GM18505 (cell line): ENCODE measurements around the gene NBPF6.
"Not testable (repeated sequence)": the region's sequence is repeated elsewhere in the genome, so short reads cannot be mapped to it uniquely, and the experiment has no call there.

Experiments
- ATAC-seq: cut with Tn5 transposase; IDR thresholded peaks from one replicate; pipeline ENCODE4 v1.9.1; 2021; ENCODE audit not compliant: unreplicated experiment
- POLR2A ChIP-seq: IDR thresholded peaks from 4 replicates; pipeline ENCODE4 v1.6.1; 2011; ENCODE audit warnings: borderline replicate concordance; ENCODE audit not compliant: insufficient read depth, insufficient read length; ENCODE audit errors: extremely low read depth

Gene NBPF6

GRCh38 chr1:108478429-108479015, 28.4 kb downstream of the NBPF6 start:
- TF ChIP-seq POLR2A = no peak
- ATAC-seq = no peak

DNA sequence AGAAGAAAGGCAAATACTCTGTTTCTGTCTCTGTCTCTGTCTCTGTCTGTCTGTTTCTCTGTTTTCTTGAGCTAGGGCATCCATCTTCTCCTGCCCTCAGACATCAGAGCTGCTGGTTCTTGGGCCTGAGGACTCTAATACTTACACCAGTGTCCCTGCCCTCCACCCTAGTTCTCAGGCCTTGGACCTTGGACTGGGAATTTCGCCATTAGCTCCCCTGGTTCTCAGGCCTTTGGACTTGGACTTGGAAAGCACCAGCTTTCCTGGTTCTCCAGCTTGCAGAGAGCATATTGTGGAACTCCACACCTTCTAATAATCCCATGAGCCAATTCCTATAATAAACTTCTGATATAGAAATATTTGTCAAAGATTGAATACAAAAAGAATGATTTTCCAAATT, 32.6 kb downstream of the NBPF6 start:
- ATAC-seq = no peak
- no peak for TF ChIP-seq POLR2A

DNA sequence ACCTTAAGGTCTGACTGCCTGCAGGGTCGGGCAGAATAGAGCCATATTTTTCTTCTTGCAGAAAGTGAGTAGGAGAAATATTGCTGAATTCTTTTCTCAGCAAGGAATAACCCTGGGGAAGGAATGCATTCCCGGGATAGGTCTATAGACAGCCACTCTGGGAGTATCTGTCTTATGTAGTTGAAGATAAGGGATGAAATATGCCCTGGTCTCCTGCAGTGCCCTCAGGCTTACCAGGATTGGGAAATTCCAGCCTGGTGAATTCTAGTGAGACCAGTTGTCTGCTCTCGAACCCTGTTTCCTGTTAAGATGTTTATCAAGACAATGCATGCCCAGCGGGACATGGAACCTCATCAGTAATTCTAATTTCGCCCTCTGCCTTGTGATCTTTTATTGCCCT, 35.8 kb downstream of the NBPF6 start:
- not testable (repeated sequence) for ATAC-seq

DNA sequence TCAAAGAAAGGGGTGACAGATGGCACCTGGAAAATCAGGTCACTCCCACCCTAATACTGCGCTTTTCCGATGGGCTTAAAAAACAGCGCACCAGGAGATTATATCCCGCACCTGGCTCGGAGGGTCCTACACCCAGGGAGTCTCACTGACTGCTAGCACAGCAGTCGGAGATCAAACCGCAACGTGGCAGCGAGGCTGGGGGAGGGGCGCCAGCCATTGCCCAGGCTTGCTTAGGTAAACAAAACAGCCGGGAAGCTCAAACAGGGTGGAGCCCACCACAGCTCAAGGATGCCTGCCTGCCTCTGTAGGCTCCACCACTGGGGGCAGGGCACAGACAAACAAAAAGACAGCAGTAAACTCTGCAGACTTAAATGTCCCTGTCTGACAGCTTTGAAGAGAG, 36.6 kb downstream of the NBPF6 start:
- not testable (repeated sequence) for ATAC-seq

- ATAC-seq = not testable (repeated sequence)
These were observed 44.9 kb downstream of the NBPF6 start for GRCh38 chr1:108495008-108495407.

- not testable (repeated sequence) for ATAC-seq
These were observed 46.7 kb downstream of the NBPF6 start for GRCh38 chr1:108496856-108497255.

GRCh38 chr1:108502138-108502537, 52.0 kb downstream of the NBPF6 start:
- ATAC-seq = no peak

GRCh38 chr1:108502624-108503023, 52.5 kb downstream of the NBPF6 start:
- ATAC-seq = no peak

More at GRCh38 chr1:108502138-108502537, 52.0 kb downstream of the NBPF6 start:
- TF ChIP-seq POLR2A = no peak

DNA sequence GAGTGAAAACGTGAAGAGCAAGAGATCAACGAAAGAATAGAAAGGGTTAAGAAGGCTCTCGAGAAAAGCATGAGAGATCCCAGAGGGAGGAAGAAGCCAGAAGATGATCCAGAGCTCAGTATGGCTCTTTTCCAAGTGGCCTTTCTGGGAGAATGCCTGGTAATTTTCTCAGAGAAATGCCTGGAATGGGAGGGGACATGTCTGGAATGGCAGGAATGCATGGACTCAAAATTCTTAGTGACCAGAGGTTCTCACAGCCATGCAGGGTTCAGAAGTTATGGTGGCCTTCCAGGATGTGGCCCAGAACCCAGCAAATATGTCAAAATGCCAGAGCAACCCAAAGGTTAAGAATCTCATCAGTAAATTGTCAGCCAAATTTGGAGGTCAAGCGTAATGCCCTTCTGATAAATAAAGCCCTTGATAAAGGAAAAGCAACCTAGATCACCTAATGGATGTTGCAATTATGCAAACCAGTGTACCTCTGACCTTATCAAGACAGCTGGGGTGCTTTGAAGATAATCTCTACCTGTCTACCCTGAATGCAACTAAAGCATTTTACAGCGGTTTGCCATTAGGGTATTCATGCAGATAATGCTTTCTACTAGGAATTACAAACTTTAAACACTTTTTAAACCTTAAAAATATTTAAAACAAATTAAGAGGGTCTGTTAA, 53.1 kb downstream of the NBPF6 start:
- TF ChIP-seq POLR2A = no peak
- no peak for ATAC-seq

More at GRCh38 chr1:108502624-108503023, 52.5 kb downstream of the NBPF6 start:
- TF ChIP-seq POLR2A = no peak

DNA sequence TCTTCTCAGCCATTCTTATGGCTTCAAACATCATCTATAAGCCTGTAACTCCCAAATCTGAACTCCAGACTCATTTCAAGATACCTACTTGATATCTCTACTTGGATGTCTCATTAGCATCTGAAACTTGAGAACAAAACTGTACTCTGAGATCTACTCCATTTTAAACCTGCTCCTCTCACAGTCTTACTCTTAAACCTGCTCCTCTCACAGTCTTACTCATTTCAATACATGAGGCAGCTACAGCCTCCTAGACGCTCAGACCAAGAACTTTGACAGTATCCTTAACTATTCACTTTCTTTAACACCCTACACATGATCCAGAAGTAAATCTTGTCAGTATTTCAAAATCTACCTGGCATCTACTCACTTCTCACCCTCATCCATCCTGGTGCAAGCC, 54.3 kb downstream of the NBPF6 start:
- no peak for TF ChIP-seq POLR2A
- ATAC-seq = no peak

DNA sequence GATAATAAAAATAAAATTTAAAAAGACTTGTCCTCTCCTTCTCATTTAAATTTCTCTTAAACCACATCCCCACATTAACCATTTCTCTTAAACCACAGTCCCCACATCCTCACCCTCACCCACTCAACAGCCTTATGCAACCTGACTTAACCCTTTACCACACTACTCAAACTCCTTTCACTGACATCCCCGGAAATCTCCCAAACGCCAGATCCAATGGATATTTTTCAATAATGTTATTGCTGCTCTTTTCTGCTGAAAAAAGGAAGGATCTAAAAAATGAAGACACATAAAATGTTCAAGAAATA, 55.6 kb downstream of the NBPF6 start:
- TF ChIP-seq POLR2A = no peak
- no peak for ATAC-seq

GRCh38 chr1:108511764-108512163, 61.6 kb downstream of the NBPF6 start:
- no peak for TF ChIP-seq POLR2A
- no peak for ATAC-seq

DNA sequence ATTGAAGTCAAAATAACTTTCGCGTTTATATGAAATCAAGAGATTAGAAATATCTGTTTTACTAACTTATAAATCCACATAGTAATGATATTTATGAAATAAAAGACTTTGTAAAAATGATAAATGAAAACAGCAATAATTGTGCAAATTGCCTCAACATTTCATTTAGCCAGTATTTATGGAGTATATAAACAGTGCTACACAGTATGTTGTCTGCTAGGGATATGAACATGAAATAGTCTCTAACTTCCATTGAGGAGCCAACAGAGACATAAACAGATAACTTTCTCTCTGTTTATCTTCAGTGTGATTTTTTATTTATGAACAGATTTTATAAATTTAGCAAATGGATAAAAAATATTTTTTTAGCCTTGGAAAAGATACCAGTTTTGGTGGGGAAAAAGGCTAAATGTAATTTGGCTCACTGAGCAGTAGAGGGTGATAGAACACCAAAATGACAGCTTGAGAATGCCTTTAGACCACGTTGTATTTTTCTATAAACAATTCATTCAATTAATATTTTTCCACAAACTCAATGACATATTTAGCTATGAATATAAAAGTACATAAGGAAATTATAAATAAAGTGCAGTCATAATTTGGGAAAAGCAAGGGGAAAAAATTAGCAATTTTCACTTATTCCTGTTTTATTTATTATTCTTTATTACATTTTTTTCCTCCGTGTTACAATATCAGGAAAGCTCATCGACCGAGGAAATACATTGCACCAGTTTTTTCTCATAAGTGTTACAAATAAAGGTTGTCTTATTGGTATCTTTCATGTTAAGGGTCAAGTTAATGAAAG, 62.3 kb downstream of the NBPF6 start:
- no peak for ATAC-seq

GRCh38 chr1:108513044-108513415, 62.9 kb downstream of the NBPF6 start:
- no peak for TF ChIP-seq POLR2A
- ATAC-seq = no peak

More for the DNA sequence above, 62.3 kb downstream of the NBPF6 start:
- TF ChIP-seq POLR2A = no peak

GRCh38 chr1:108513914-108514313, 63.8 kb downstream of the NBPF6 start:
- ATAC-seq = not testable (repeated sequence)

DNA sequence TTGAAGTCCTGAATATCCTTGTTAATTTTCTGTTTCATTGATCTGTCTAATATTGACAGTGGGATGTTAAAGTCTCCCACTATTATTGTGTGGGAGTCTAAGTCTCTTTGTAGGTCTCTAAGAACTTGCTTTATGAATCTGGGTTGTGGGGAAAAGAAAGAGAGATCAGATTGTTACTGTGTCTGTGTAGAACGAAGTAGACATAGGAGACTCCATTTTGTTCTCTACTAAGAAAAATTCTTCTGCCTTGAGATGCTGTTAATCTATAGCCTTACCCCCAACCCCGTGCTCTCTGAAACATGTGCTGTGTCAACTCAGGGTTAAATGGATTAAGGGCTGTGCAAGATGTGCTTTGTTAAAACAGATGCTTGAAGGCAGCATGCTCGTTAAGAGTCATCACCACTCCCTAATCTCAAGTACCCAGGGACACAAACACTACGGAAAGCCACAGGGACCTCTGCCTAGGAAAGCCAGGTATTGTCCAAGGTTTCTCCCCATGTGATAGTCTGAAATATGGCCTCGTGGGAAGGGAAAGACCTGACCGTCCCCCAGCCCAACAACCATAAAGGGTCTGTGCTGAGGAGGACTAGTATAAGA, 67.3 kb downstream of the NBPF6 start:
- ATAC-seq = not testable (repeated sequence)
